ENCODE data around the gene IFT88. TPM values are rescaled to one million over a fixed set of nuclear protein-coding genes. Genes with fewer than 3 reads are reported as not detected.

The IFT88 gene
- polyA plus RNA-seq, 1 of the 3 experiments (the other 2 are of a cell fraction) = 6.2 TPM

DNA sequence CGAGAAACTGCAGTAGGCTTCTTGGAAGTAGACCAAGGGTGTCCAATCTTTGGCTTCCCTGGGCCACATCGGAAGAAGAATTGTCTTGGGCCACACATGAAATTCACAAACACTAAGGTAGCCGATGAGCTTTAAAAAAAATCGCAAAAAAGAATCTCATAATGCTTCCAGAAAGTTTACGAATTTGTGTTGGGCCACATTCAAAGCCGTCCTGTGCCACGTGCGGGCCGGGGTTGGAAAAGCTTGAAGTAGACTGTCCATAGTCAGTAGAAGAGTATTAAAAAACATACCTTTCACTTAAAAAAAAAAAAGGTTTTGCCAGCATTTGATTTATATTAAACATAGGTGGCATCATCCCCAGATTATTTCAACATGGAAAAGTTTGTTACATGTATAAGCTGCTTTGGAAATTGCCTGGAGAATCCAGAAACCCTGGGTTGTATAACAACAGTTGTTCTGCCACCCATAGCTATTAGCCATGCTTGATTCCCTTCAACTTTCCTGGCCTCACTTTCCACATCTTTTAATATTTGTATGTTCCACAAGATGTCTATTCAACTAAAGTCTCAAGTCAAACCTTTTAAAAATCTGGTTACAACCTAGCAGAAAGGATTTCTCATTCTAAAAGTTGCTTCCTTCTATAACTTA is 1.0 kb downstream of the IFT88 start:
- peak overlapping the region; percentile 93 to 94 for H3K27ac ChIP-seq (ENCODE audit: low read depth in 2 of 2, low read length in 1 of 2)
- H3K4me1 ChIP-seq (ENCODE audit: control insufficient read depth in 1 of 2, insufficient read depth in 2 of 2, low read depth in 1 of 2, low read length in 1 of 2) = peaks cover 4 to 7% of the 10 kb centered on the region in 2 experiments; a peak in 3 of 4 replicates
- H3K79me2 ChIP-seq (ENCODE audit: insufficient read depth) = peaks cover 16% of the 10 kb centered on the region
- H3K36me3 ChIP-seq (replicated peaks in 1 of 2; ENCODE audit: control insufficient read depth in 1 of 2, insufficient read depth in 2 of 2, low read length in 1 of 2) = peaks cover 0 to 6% of the 10 kb centered on the region in 2 experiments
- peaks cover 19% of the 10 kb centered on the region for H3F3A ChIP-seq (replicated peaks; ENCODE audit: insufficient read depth)
- 0 out of 2 replicates have a peak, but pooled peaks cover 7% of the 10 kb centered on the region for H3K9me3 ChIP-seq
- peak overlapping the region; percentile 68 to 88 for H3K4me3 ChIP-seq (ENCODE audit: low read depth in 2 of 2, low read length in 1 of 2)
- ChIA-PET POLR2A (no interaction called here), CTCF (interaction anchor here (0.6 to 1.3 kb wide), 3 partner anchors 9 to 261 kb away, joined by 3 read pairs; no protein-coding TSS in a partner anchor)
- TF ChIP-seq USF2 (IDR thresholded peaks at IDR 0.05; ENCODE audit: borderline replicate concordance, low read depth, low read length) (no peak), MEF2A (IDR thresholded peaks at IDR 0.05; ENCODE audit: borderline replicate concordance, low read depth) (no peak), ELF1 (IDR thresholded peaks at IDR 0.05) (no peak), JUND (IDR thresholded peaks at IDR 0.05) (no peak), RCOR1 (IDR thresholded peaks at IDR 0.05; ENCODE audit: low read length) (no peak), TEAD4 (IDR thresholded peaks at IDR 0.05; ENCODE audit: borderline replicate concordance, insufficient read depth) (no peak), FOSL2 (IDR thresholded peaks at IDR 0.05; ENCODE audit: borderline replicate concordance, low read depth) (no peak), POLR2AphosphoS5 (IDR thresholded peaks at IDR 0.05; ENCODE audit: low read depth, low read length) (no peak), NFIC (IDR thresholded peaks at IDR 0.05; ENCODE audit: borderline replicate concordance) (no peak), NRF1 (IDR thresholded peaks at IDR 0.05; ENCODE audit: low read depth, low read length) (no peak), FOXJ3 (CRISPR knock-in tag; IDR thresholded peaks at IDR 0.05) (no peak), EZH2phosphoT487 (IDR thresholded peaks at IDR 0.05; ENCODE audit: borderline replicate concordance, low read depth) (no peak), CHD2 (IDR thresholded peaks at IDR 0.05; ENCODE audit: low read length, partially characterized antibody) (no peak), GABPA (IDR thresholded peaks at IDR 0.05; ENCODE audit: low read depth) (no peak), RFX5 (IDR thresholded peaks at IDR 0.05; ENCODE audit: low read length) (no peak), TCF12 (IDR thresholded peaks at IDR 0.05) (no peak), EP300 (IDR thresholded peaks at IDR 0.05; ENCODE audit: borderline replicate concordance in 1 of 2, low read depth in 1 of 2, low read length in 1 of 2) (no peak)
- TF ChIP-seq, protein P1, sequence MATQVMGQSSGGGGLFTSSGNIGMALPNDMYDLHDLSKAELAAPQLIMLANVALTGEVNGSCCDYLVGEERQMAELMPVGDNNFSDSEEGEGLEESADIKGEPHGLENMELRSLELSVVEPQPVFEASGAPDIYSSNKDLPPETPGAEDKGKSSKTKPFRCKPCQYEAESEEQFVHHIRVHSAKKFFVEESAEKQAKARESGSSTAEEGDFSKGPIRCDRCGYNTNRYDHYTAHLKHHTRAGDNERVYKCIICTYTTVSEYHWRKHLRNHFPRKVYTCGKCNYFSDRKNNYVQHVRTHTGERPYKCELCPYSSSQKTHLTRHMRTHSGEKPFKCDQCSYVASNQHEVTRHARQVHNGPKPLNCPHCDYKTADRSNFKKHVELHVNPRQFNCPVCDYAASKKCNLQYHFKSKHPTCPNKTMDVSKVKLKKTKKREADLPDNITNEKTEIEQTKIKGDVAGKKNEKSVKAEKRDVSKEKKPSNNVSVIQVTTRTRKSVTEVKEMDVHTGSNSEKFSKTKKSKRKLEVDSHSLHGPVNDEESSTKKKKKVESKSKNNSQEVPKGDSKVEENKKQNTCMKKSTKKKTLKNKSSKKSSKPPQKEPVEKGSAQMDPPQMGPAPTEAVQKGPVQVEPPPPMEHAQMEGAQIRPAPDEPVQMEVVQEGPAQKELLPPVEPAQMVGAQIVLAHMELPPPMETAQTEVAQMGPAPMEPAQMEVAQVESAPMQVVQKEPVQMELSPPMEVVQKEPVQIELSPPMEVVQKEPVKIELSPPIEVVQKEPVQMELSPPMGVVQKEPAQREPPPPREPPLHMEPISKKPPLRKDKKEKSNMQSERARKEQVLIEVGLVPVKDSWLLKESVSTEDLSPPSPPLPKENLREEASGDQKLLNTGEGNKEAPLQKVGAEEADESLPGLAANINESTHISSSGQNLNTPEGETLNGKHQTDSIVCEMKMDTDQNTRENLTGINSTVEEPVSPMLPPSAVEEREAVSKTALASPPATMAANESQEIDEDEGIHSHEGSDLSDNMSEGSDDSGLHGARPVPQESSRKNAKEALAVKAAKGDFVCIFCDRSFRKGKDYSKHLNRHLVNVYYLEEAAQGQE (IDR thresholded peaks at IDR 0.05; ENCODE audit: low read depth, low read length) = no peak
- TF ChIP-seq, protein P2, sequence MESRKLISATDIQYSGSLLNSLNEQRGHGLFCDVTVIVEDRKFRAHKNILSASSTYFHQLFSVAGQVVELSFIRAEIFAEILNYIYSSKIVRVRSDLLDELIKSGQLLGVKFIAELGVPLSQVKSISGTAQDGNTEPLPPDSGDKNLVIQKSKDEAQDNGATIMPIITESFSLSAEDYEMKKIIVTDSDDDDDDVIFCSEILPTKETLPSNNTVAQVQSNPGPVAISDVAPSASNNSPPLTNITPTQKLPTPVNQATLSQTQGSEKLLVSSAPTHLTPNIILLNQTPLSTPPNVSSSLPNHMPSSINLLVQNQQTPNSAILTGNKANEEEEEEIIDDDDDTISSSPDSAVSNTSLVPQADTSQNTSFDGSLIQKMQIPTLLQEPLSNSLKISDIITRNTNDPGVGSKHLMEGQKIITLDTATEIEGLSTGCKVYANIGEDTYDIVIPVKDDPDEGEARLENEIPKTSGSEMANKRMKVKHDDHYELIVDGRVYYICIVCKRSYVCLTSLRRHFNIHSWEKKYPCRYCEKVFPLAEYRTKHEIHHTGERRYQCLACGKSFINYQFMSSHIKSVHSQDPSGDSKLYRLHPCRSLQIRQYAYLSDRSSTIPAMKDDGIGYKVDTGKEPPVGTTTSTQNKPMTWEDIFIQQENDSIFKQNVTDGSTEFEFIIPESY (IDR thresholded peaks at IDR 0.05; ENCODE audit: borderline replicate concordance, low read depth) = no peak
- peak overlapping the region; percentile 83 for H3K4me2 ChIP-seq
- no peaks in the 10 kb centered on the region for H4K20me1 ChIP-seq (ENCODE audit: insufficient read depth)
- no peaks in the 10 kb centered on the region for H3K9me2 ChIP-seq
- no peaks in the 10 kb centered on the region for H3K27me3 ChIP-seq (ENCODE audit: insufficient read depth)
- peak overlapping the region; percentile 86 for H3K9ac ChIP-seq
- 34% methylated on average over 9 of the region's 9 CpGs for WGBS (ENCODE audit: low lambda C conversion rate)
- H2AFZ ChIP-seq (ENCODE audit: low read depth) = peak overlapping the region; percentile 81
- DNase-seq = no peak
